ENCODE measurements around the gene PHC2. TPM values are rescaled to one million over a fixed set of nuclear protein-coding genes. Genes with fewer than 3 reads are reported as not detected.

PHC2 gene
- total RNA-seq, 1 experiment from 2014 or later, result 176 TPM

DNA sequence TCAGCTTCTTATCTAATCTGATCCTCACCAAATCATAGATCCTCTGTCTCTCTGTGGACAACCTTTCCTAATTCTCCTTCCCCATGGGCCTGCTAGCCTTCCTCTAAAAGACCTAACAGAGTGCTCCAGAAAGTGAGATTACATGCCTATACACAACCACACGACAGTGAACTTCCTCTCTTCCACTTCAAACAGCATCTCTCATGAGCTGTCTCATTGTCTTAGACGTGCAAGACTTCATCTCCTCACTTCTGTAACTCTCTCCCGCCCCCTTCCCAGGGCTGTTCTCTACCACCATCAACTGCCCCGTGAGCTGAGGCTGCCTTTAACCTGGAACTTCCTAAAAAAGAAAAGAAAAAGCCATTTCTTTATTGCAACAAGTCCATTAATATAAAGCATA is 95.9 kb downstream of the PHC2 start:
- Histone ChIP-seq H3K9ac (ENCODE audit: low read length) (no peak overlapping the region), H3K79me2 (ENCODE audit: insufficient read depth, low read length) (peaks cover 91% of the 10 kb centered on the region), H3K4me3 (replicated peaks in 1 of 2; ENCODE audit: low read depth in 1 of 2, low read length in 2 of 2) (no peak overlapping the region), H3K9me2 (ENCODE audit: insufficient read depth) (no peaks in the 10 kb centered on the region), H3K27me3 (ENCODE audit: insufficient read depth, low read length) (no peaks in the 10 kb centered on the region), H4K20me1 (ENCODE audit: insufficient read depth) (peaks cover 3% of the 10 kb centered on the region; the same call in 1 of the 2 replicates), H3K4me2 (ENCODE audit: low read length) (no peak overlapping the region), H2AFZ (ENCODE audit: low read depth, low read length, poor library complexity, severe bottlenecking) (no peak overlapping the region), H3K36me3 (ENCODE audit: control insufficient read depth in 1 of 2, insufficient read depth in 2 of 2, low read length in 2 of 2) (peaks cover 56 to 66% of the 10 kb centered on the region in 2 experiments), H3K27ac (ENCODE audit: low read depth, low read length) (no peak overlapping the region), H3K9me3 (ENCODE audit: control insufficient read depth in 1 of 2, insufficient read depth in 1 of 2, low read depth in 1 of 2, low read length in 2 of 2) (no peaks in the 10 kb centered on the region), H3K4me1 (ENCODE audit: control insufficient read depth in 1 of 2, insufficient read depth in 2 of 2, low read length in 2 of 2) (peaks cover 0 to 16% of the 10 kb centered on the region in 2 experiments; a peak in 2 of 4 replicates)
- DNase-seq (ENCODE audit: low read depth, low spot score) (no peak), ATAC-seq (no peak)
- ChIA-PET CTCF (no interaction called here), POLR2A (no interaction called here), RAD21 (ENCODE audit: low non-redundant PET in 1 of 2, low total read pairs in 2 of 2, uncharacterized antibody in 2 of 2, unreplicated experiment in 2 of 2) (interaction anchor here (0.7 to 1.6 kb wide), 2 partner anchors 22 to 121 kb away, joined by 3 to 6 read pairs; no protein-coding TSS in a partner anchor)
- no TSS peak for BruUV-seq (replicated peaks)
- intact Hi-C loops (cut with micrococcal nuclease), result no loop called here
- TF ChIP-seq ELF1 (IDR thresholded peaks at IDR 0.05; ENCODE audit: borderline replicate concordance, low read depth) (no peak), CEBPB (IDR thresholded peaks at IDR 0.05; ENCODE audit: low read depth) (no peak), EZH2phosphoT487 (IDR thresholded peaks at IDR 0.05; ENCODE audit: borderline replicate concordance) (no peak), POLR2A (IDR thresholded peaks at IDR 0.05; ENCODE audit: borderline replicate concordance, extremely low read depth, insufficient read depth, insufficient read length) (no peak), CBX3 (IDR thresholded peaks at IDR 0.05; ENCODE audit: low read depth) (no peak), EZH2 (IDR thresholded peaks at IDR 0.05) (no peak), SRF (IDR thresholded peaks at IDR 0.05; ENCODE audit: low read depth) (no peak), ZFX (IDR thresholded peaks at IDR 0.05) (no peak), RAD21 (IDR thresholded peaks at IDR 0.05; ENCODE audit: low read depth) (no peak), SP1 (IDR thresholded peaks at IDR 0.05; ENCODE audit: low read depth) (no peak)
- TF ChIP-seq, protein P1, sequence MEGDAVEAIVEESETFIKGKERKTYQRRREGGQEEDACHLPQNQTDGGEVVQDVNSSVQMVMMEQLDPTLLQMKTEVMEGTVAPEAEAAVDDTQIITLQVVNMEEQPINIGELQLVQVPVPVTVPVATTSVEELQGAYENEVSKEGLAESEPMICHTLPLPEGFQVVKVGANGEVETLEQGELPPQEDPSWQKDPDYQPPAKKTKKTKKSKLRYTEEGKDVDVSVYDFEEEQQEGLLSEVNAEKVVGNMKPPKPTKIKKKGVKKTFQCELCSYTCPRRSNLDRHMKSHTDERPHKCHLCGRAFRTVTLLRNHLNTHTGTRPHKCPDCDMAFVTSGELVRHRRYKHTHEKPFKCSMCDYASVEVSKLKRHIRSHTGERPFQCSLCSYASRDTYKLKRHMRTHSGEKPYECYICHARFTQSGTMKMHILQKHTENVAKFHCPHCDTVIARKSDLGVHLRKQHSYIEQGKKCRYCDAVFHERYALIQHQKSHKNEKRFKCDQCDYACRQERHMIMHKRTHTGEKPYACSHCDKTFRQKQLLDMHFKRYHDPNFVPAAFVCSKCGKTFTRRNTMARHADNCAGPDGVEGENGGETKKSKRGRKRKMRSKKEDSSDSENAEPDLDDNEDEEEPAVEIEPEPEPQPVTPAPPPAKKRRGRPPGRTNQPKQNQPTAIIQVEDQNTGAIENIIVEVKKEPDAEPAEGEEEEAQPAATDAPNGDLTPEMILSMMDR (IDR thresholded peaks at IDR 0.05 in 2 of 3, conservative IDR thresholded peaks at IDR 0.05 in 1 of 3; ENCODE audit: borderline replicate concordance in 1 of 3, insufficient read depth in 1 of 3, low read depth in 2 of 3, low read length in 2 of 3), result no peak

Measured in HCT116 (cell line).